Measurements from ENCODE around the gene GGPS1.
"Not testable (repeated sequence)": the region's sequence is repeated elsewhere in the genome, so short reads cannot be mapped to it uniquely, and the experiment has no call there.

The GGPS1 gene

GRCh38 chr1:235369802-235370201 is 41.4 kb downstream of the GGPS1 start:
- Mint-ChIP-seq H3K27me3 (no peaks in the 10 kb centered on the region), H3K36me3 (ENCODE audit: low read depth) (peaks cover 35% of the 10 kb centered on the region), H3K4me1 (ENCODE audit: low read depth) (peaks cover 25% of the 10 kb centered on the region), H3K4me3 (no peak overlapping the region), H3K9me3 (no peaks in the 10 kb centered on the region), H3K27ac (no peak overlapping the region)
- intact Hi-C loops (cut with micrococcal nuclease): no loop called here

DNA sequence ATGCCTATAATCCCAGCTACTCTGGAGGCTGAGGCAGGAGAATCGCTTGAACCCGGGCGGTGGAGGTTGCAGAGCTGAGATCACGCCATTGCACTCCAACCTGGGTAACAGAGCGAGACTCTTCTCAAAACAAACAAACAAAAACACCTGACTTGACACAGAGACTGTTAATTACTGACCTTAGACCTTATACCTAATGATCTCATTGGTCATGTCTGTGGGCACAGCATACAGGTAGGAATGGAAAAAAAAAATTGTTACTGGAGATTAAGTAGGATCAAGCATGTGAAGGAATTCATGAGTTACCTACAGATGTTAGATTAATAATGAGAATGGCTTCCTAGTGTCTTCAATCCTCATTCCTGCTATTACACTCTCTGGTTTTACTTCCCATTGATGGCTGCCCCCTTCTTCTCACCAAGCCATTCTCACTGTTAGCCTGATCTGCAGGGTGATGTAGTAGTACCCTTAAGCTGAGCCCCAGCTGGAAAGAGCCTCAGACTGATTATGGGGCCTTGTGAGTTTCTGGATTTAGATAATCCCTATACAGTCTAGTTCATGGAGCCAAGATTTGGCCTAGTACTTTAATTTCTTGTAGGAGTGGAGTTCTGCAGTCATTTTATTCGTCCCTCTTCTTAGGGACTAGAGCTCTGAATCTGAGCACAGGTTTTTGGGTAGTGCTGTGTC is 47.7 kb downstream of the GGPS1 start:
- Mint-ChIP-seq H3K9me3 (no peaks in the 10 kb centered on the region), H3K4me3 (no peak overlapping the region), H3K4me1 (ENCODE audit: low read depth) (no peaks in the 10 kb centered on the region), H3K27me3 (no peaks in the 10 kb centered on the region), H3K27ac (no peak overlapping the region), H3K36me3 (ENCODE audit: low read depth) (peaks cover 67% of the 10 kb centered on the region)
- intact Hi-C loops (cut with micrococcal nuclease): no loop called here

GRCh38 chr1:235378134-235378735 is 49.9 kb downstream of the GGPS1 start:
- peaks cover 65% of the 10 kb centered on the region for H3K36me3 Mint-ChIP-seq (ENCODE audit: low read depth)
- H3K27me3 Mint-ChIP-seq; H3K4me3 Mint-ChIP-seq; intact Hi-C loops (cut with micrococcal nuclease); H3K4me1 Mint-ChIP-seq (ENCODE audit: low read depth); H3K9me3 Mint-ChIP-seq; H3K27ac Mint-ChIP-seq: not testable (repeated sequence)

DNA sequence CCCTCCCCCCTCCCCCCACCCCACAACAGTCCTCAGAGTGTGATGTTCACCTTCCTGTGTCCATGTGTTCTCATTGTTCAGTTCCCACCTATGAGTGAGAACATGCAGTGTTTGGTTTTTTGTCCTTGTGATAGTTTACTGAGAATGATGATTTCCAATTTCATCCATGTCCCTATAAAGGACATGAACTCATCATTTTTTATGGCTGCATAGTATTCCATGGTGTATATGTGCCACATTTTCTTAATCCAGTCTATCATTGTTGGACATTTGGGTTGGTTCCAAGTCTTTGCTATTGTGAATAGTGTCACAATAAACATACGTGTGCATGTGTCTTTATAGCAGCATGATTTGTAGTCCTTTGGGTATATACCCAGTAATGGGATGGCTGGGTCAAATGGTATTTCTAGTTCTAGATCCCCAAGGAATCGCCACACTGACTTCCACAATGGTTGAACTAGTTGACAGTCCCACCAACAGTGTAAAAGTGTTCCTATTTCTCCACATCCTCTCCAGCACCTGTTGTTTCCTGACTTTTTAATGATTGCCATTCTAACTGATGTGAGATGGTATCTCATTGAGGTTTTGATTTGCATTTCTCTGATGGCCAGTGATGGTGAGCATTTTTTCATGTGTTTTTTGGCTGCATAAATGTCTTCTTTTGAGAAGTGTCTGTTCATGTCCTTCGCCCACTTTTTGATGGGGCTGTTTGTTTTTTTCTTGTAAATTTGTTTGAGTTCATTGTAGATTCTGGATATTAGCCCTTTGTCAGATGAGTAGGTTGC is 53.8 kb downstream of the GGPS1 start:
- H3K9me3 Mint-ChIP-seq: peaks cover 13% of the 10 kb centered on the region
- H3K4me3 Mint-ChIP-seq; intact Hi-C loops (cut with micrococcal nuclease); H3K27me3 Mint-ChIP-seq; H3K4me1 Mint-ChIP-seq (ENCODE audit: low read depth); H3K27ac Mint-ChIP-seq: not testable (repeated sequence)
- H3K36me3 Mint-ChIP-seq (ENCODE audit: low read depth): peaks cover 51% of the 10 kb centered on the region

DNA sequence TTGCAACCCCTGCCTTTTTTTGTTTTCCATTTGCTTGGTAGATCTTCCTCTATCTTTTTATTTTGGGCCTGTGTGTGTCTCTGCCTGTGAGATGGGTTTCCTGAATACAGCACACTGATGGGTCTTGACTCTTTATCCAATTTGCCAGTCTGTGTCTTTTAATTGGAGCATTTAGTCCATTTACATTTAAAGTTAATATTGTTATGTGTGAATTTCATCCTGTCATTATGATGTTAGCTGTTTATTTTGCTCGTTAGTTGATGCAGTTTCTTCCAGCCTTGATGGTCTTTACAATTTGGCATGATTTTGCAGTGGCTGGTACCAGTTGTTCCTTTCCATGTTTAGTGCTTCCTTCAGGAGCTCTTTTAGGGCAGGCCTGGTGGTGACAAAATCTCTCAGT is 57.3 kb downstream of the GGPS1 start:
- H3K27me3 Mint-ChIP-seq; H3K27ac Mint-ChIP-seq; H3K4me1 Mint-ChIP-seq (ENCODE audit: low read depth); H3K4me3 Mint-ChIP-seq; intact Hi-C loops (cut with micrococcal nuclease): not testable (repeated sequence)
- H3K9me3 Mint-ChIP-seq: peaks cover 13% of the 10 kb centered on the region
- H3K36me3 Mint-ChIP-seq (ENCODE audit: low read depth): peaks cover 34% of the 10 kb centered on the region

DNA sequence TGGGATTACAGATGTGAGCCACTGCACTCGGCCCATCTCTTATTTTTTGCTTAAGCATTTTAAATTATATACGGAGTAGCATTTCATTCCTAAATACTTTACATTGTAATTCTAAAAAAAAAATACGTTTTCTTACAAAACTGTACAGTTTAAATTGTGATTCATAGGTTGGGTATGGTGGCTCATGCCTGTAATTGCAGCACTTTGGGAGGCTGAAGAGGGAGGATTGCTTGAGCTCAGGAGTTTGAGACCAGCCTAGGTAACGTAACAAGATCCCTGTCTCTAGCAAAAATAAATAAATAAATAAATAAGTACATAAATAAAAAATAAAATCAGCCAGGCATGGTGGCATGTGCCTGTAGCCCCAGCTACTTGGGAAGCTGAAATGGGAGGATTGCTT is 63.5 kb downstream of the GGPS1 start:
- no peak overlapping the region for H3K27ac Mint-ChIP-seq
- H3K4me1 Mint-ChIP-seq (ENCODE audit: low read depth): peaks cover 18% of the 10 kb centered on the region
- H3K36me3 Mint-ChIP-seq (ENCODE audit: low read depth): peaks cover 8% of the 10 kb centered on the region
- no peaks in the 10 kb centered on the region for H3K9me3 Mint-ChIP-seq
- intact Hi-C loops (cut with micrococcal nuclease): no loop called here
- H3K4me3 Mint-ChIP-seq: no peak overlapping the region
- H3K27me3 Mint-ChIP-seq: no peaks in the 10 kb centered on the region

Data from dendritic cell treated with granulocyte-macrophage colony-stimulating factor and Interleukin-4, amounts not matched to agents 40 ng/mL and 50 ng/mL, for 4 days (primary cell).